HepG2 (cell line): ENCODE data around the gene SPTBN4. TPM values are rescaled to one million over a fixed set of nuclear protein-coding genes. Genes with fewer than 3 reads are reported as not detected.
A peak's percentile ranks its signal among the peaks of the same experiment; 100 is the strongest.

Experiments
- ADNP ChIP-seq: sonication (generic); formaldehyde crosslinking; IDR thresholded peaks from 2 replicates; pipeline ENCODE4 v1.4.0; 2020; ENCODE audit warnings: missing genetic modification reagents
- CEBPG ChIP-seq: IDR thresholded peaks from 2 replicates; pipeline ENCODE4 v1.6.1; 2016
- CENPX ChIP-seq: sonication (generic); formaldehyde crosslinking; IDR thresholded peaks from 2 replicates; pipeline ENCODE4 v1.9.0; 2021; ENCODE audit warnings: mild to moderate bottlenecking, missing genetic modification reagents, moderate library complexity
- FOXM1 ChIP-seq: sonication (generic); formaldehyde crosslinking; IDR thresholded peaks from 2 replicates; pipeline ENCODE4 v1.5.0; 2020; ENCODE audit warnings: missing genetic modification reagents
- HMG20A ChIP-seq: IDR thresholded peaks from 2 replicates; pipeline ENCODE4 v1.6.1; 2016; ENCODE audit warnings: borderline replicate concordance
- HOXA5 ChIP-seq: sonication (generic); formaldehyde crosslinking; IDR thresholded peaks from 2 replicates; pipeline ENCODE4 v1.4.0; 2020; ENCODE audit warnings: missing genetic modification reagents
- KAT7 ChIP-seq: IDR thresholded peaks from 2 replicates; pipeline ENCODE4 v1.6.1; 2018; ENCODE audit warnings: borderline replicate concordance, missing compliant biosample characterization
- KLF6 ChIP-seq: IDR thresholded peaks from 2 replicates; pipeline ENCODE4 v1.8.0; 2016; ENCODE audit warnings: missing biosample characterization, missing genetic modification reagents
- KMT2A ChIP-seq: sonication (generic); formaldehyde crosslinking; IDR thresholded peaks from 2 replicates; pipeline ENCODE4 v1.4.0; 2020; ENCODE audit warnings: missing genetic modification reagents
- MATR3 ChIP-seq: sonication (generic); formaldehyde crosslinking; IDR thresholded peaks from 2 replicates; pipeline ENCODE4 v1.4.0; 2020; ENCODE audit warnings: missing genetic modification reagents
- MXD1 ChIP-seq: sonication (generic); formaldehyde crosslinking; IDR thresholded peaks from 2 replicates; pipeline ENCODE4 v1.4.0; 2020; ENCODE audit warnings: mild to moderate bottlenecking, missing genetic modification reagents
- RARA ChIP-seq: IDR thresholded peaks from 2 replicates; pipeline ENCODE4 v1.6.1; 2016; ENCODE audit warnings: missing genetic modification reagents, missing compliant biosample characterization
- SAP130 ChIP-seq: IDR thresholded peaks from 2 replicates; pipeline ENCODE4 v1.6.1; 2016; ENCODE audit warnings: low read depth
- SETDB1 ChIP-seq: sonication (generic); formaldehyde crosslinking; IDR thresholded peaks from 2 replicates; pipeline ENCODE4 v1.5.1; 2020; ENCODE audit warnings: missing genetic modification reagents, mild to moderate bottlenecking, borderline replicate concordance
- SMAD3 ChIP-seq: sonication (generic); formaldehyde crosslinking; IDR thresholded peaks from 2 replicates; pipeline ENCODE4 v1.4.0; 2020; ENCODE audit warnings: missing genetic modification reagents
- ZMYM4 ChIP-seq: sonication (generic); formaldehyde crosslinking; IDR thresholded peaks from 2 replicates; pipeline ENCODE4 v1.8.1; 2023; ENCODE audit warnings: mild to moderate bottlenecking, missing genetic modification reagents
- ZNF143 ChIP-seq: sonication (generic); formaldehyde crosslinking; IDR thresholded peaks from 2 replicates; pipeline ENCODE4 v1.4.0; 2020; ENCODE audit warnings: missing genetic modification reagents
- ZNF160 ChIP-seq: sonication (generic); formaldehyde crosslinking; IDR thresholded peaks from 2 replicates; pipeline ENCODE4 v1.8.0; 2022; ENCODE audit warnings: mild to moderate bottlenecking, inconsistent platforms, missing genetic modification reagents
- ZNF337 ChIP-seq: sonication (generic); formaldehyde crosslinking; IDR thresholded peaks from 2 replicates; pipeline ENCODE4 v1.5.1; 2020; ENCODE audit warnings: missing genetic modification reagents, low read depth, mild to moderate bottlenecking, borderline replicate concordance
- ZNF414 ChIP-seq: sonication (generic); formaldehyde crosslinking; IDR thresholded peaks from 2 replicates; pipeline ENCODE4 v1.5.0; 2020; ENCODE audit warnings: missing genetic modification reagents
- ZNF589 ChIP-seq: sonication (generic); formaldehyde crosslinking; conservative IDR thresholded peaks from 2 replicates; pipeline ENCODE4 v1.8.0; 2022; ENCODE audit warnings: mild to moderate bottlenecking, moderate library complexity, missing genetic modification reagents
- ZNF839 ChIP-seq: sonication (generic); formaldehyde crosslinking; IDR thresholded peaks from 2 replicates; pipeline ENCODE4 v1.4.0; 2020; ENCODE audit warnings: missing genetic modification reagents, mild to moderate bottlenecking, borderline replicate concordance
- ZNF883 ChIP-seq: sonication (generic); formaldehyde crosslinking; IDR thresholded peaks from 2 replicates; pipeline ENCODE4 v1.5.1; 2020; ENCODE audit warnings: mild to moderate bottlenecking, missing genetic modification reagents; ENCODE audit errors: not compliant biosample characterization
- polyA plus RNA-seq, 8 experiments: library from polyadenylated mRNA; depleted of rRNA in 3 of 8; stranded (reverse) in 7 of 8; unstranded in 1 of 8; fragments of >200 nt; fragmentation: Illumina TruSeq in 4 of 8; extraction: Trizol in 4 of 8; gene quantifications; 2 replicates each; pipeline versions ENCODE4 v1.2.1 to v1.2.3, GENCODE V29; 2011 to 2016; ENCODE audit warnings: low read depth in 4 of 8, missing spikeins in 1 of 8, mixed read lengths in 1 of 8; ENCODE audit not compliant: insufficient read depth in 1 of 8
- total RNA-seq, 5 experiments: library from RNA; depleted of rRNA; stranded (reverse); fragments of >200 nt; fragmentation: Illumina TruSeq; extraction: Trizol; gene quantifications; 2 replicates each; pipeline ENCODE4 v1.2.3, GENCODE V29; 2016; ENCODE audit warnings: low read depth in 1 of 5
- TF ChIP-seq, protein P1 (sequence below): IDR thresholded peaks from 2 replicates; pipeline ENCODE4 v1.6.1; 2016
- TF ChIP-seq, protein P2 (sequence below): sonication (generic); formaldehyde crosslinking; IDR thresholded peaks from 2 replicates; pipeline ENCODE4 v1.4.0; 2020; ENCODE audit warnings: missing genetic modification reagents, low read depth, mild to moderate bottlenecking, borderline replicate concordance
- TF ChIP-seq, protein P3 (sequence below): sonication (generic); formaldehyde crosslinking; IDR thresholded peaks from 2 replicates; pipeline ENCODE4 v1.4.0; 2020; ENCODE audit warnings: missing genetic modification reagents

The SPTBN4 gene
- total and polyA plus RNA-seq, 2 of the 13 experiments (the other 11 are each of a cell fraction or from before 2014, with no cell fraction given): 0.11 TPM

GRCh38 chr19:40605216-40605971 lies 138.6 kb downstream of the SPTBN4 start (continued):
- TF ChIP-seq ZNF143 (CRISPR knock-in tag) (no peak), ADNP (CRISPR knock-in tag) (no peak), HMG20A (no peak), ZNF337 (no peak), RARA (no peak), ZNF589 (CRISPR knock-in tag) (peak; percentile 67; the same call in 1 of the 2 replicates), SETDB1 (CRISPR knock-in tag) (no peak), HOXA5 (CRISPR knock-in tag) (no peak), SAP130 (CRISPR knock-in tag) (peak; percentile 56), KMT2A (CRISPR knock-in tag) (no peak), ZNF160 (CRISPR knock-in tag) (0 out of 2 replicates have a peak, but pooled peaks have one; percentile 23), ZNF839 (0 out of 2 replicates have a peak, but pooled peaks have one; percentile 24), KLF6 (0 out of 2 replicates have a peak, but pooled peaks have one; percentile 27), MXD1 (CRISPR knock-in tag) (peak; percentile 59; the same call in 1 of the 2 replicates), KAT7 (CRISPR knock-in tag) (no peak), CENPX (no peak), ZNF414 (no peak), FOXM1 (CRISPR knock-in tag) (no peak), SMAD3 (CRISPR knock-in tag) (no peak), ZMYM4 (CRISPR knock-in tag) (no peak; the same call in 1 of the 2 replicates), ZNF883 (no peak), MATR3 (CRISPR knock-in tag) (no peak), CEBPG (CRISPR knock-in tag) (no peak)
- TF ChIP-seq, protein P1, sequence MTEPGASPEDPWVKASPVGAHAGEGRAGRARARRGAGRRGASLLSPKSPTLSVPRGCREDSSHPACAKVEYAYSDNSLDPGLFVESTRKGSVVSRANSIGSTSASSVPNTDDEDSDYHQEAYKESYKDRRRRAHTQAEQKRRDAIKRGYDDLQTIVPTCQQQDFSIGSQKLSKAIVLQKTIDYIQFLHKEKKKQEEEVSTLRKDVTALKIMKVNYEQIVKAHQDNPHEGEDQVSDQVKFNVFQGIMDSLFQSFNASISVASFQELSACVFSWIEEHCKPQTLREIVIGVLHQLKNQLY (CRISPR knock-in tag): no peak
- TF ChIP-seq, protein P2, sequence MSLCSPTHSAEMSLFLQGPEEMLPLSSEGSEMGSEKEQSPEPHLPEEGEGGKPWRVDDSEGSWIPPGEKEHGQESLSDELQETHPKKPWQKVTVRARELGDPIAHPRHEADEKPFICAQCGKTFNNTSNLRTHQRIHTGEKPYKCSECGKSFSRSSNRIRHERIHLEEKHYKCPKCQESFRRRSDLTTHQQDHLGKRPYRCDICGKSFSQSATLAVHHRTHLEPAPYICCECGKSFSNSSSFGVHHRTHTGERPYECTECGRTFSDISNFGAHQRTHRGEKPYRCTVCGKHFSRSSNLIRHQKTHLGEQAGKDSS: 0 out of 2 replicates have a peak, but pooled peaks have one; percentile 1
- TF ChIP-seq, protein P3, sequence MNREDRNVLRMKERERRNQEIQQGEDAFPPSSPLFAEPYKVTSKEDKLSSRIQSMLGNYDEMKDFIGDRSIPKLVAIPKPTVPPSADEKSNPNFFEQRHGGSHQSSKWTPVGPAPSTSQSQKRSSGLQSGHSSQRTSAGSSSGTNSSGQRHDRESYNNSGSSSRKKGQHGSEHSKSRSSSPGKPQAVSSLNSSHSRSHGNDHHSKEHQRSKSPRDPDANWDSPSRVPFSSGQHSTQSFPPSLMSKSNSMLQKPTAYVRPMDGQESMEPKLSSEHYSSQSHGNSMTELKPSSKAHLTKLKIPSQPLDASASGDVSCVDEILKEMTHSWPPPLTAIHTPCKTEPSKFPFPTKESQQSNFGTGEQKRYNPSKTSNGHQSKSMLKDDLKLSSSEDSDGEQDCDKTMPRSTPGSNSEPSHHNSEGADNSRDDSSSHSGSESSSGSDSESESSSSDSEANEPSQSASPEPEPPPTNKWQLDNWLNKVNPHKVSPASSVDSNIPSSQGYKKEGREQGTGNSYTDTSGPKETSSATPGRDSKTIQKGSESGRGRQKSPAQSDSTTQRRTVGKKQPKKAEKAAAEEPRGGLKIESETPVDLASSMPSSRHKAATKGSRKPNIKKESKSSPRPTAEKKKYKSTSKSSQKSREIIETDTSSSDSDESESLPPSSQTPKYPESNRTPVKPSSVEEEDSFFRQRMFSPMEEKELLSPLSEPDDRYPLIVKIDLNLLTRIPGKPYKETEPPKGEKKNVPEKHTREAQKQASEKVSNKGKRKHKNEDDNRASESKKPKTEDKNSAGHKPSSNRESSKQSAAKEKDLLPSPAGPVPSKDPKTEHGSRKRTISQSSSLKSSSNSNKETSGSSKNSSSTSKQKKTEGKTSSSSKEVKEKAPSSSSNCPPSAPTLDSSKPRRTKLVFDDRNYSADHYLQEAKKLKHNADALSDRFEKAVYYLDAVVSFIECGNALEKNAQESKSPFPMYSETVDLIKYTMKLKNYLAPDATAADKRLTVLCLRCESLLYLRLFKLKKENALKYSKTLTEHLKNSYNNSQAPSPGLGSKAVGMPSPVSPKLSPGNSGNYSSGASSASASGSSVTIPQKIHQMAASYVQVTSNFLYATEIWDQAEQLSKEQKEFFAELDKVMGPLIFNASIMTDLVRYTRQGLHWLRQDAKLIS: no peak
